SK-N-SH (cell line): Measurements from ENCODE around the gene LGSN. TPM values are rescaled to one million over a fixed set of nuclear protein-coding genes. Genes with fewer than 3 reads are reported as not detected.

Experiments used
- CTCF ChIA-PET: fragments of 300-600, 350-600 bp; formaldehyde crosslinking; extraction: SDS; loops from one replicate; lab custom pipeline; 2021; lab: Yijun Ruan, JAX
- POLR2A ChIA-PET: fragments of 350-600 bp; sonication (Branson Sonifier 250); formaldehyde crosslinking; extraction: SDS; loops from one replicate; lab custom pipeline; 2020; ENCODE audit warnings: antibody characterized with exemption, inconsistent platforms; lab: Yijun Ruan, JAX
- DNase-seq: peaks from one replicate; pipeline ENCODE4 v3.0.0; 2012
- H2AFZ ChIP-seq: fragments of 200-600 bp; sonication (generic); 2 replicates; pipeline ENCODE4 v1.8.1; 2016; ENCODE audit warnings: antibody characterized with exemption, mild to moderate bottlenecking, low read depth
- H3F3A ChIP-seq: fragments of 200-600 bp; sonication (generic); replicated peaks from 2 replicates; pipeline ENCODE3; 2016; ENCODE audit warnings: antibody characterized with exemption, mild to moderate bottlenecking; ENCODE audit not compliant: insufficient read depth
- H3K27ac ChIP-seq, 2 experiments: fragments of 200-500 bp in 1 of 2; fragments of 200-600 bp in 1 of 2; sonication (Bioruptor generic) in 1 of 2; sonication (generic), shearing (Covaris generic) in 1 of 2; 2 replicates each; pipeline versions ENCODE4 v1.5.1 to v1.6.1; 2014 to 2016; ENCODE audit warnings: low read depth in 2 of 2, inconsistent platforms in 1 of 2, low read length in 1 of 2, mild to moderate bottlenecking in 1 of 2, mixed read lengths in 1 of 2
- H3K27me3 ChIP-seq: fragments of 200-600 bp; sonication (generic), shearing (Covaris generic); 2 replicates; pipeline ENCODE4 v1.6.1; 2016; ENCODE audit warnings: mixed run types; ENCODE audit not compliant: insufficient read depth
- H3K36me3 ChIP-seq, 2 experiments: fragments of 200-500 bp in 1 of 2; fragments of 200-600 bp in 1 of 2; sonication (Bioruptor generic) in 1 of 2; sonication (generic) in 1 of 2; replicated peaks in 1 of 2; 2 replicates each; pipeline versions ENCODE3 to v1.5.1; 2014 to 2016; ENCODE audit warnings: low read length in 1 of 2, mild to moderate bottlenecking in 1 of 2; ENCODE audit not compliant: insufficient read depth in 2 of 2, control insufficient read depth in 1 of 2
- H3K4me1 ChIP-seq, 2 experiments: fragments of 200-500 bp in 1 of 2; fragments of 200-600 bp in 1 of 2; sonication (Bioruptor generic) in 1 of 2; sonication (generic), shearing (Covaris generic) in 1 of 2; 2 replicates each; pipeline versions ENCODE4 v1.5.1 to v1.6.1; 2014 to 2016; ENCODE audit warnings: low read depth in 1 of 2, low read length in 1 of 2, mixed run types in 1 of 2; ENCODE audit not compliant: insufficient read depth in 2 of 2, control insufficient read depth in 1 of 2
- H3K4me2 ChIP-seq: fragments of 200-600 bp; sonication (generic), shearing (Covaris generic); 2 replicates; pipeline ENCODE4 v1.6.1; 2017; ENCODE audit warnings: mixed run types
- H3K4me3 ChIP-seq, 2 experiments: fragments of 200-500 bp in 1 of 2; fragments of 200-600 bp in 1 of 2; sonication (Bioruptor generic) in 1 of 2; sonication (generic), shearing (Covaris generic) in 1 of 2; 2 replicates each; pipeline versions ENCODE4 v1.5.1 to v1.8.1; 2014 to 2016; ENCODE audit warnings: low read depth in 2 of 2, inconsistent platforms in 1 of 2, low read length in 1 of 2, mild to moderate bottlenecking in 1 of 2, mixed read lengths in 1 of 2, moderate library complexity in 1 of 2
- H3K79me2 ChIP-seq: fragments of 200-600 bp; sonication (generic); 2 replicates; pipeline ENCODE4 v1.8.1; 2017; ENCODE audit warnings: mild to moderate bottlenecking; ENCODE audit not compliant: insufficient read depth
- H3K9ac ChIP-seq: fragments of 200-600 bp; sonication (generic); 2 replicates; pipeline ENCODE4 v1.6.1; 2017; ENCODE audit warnings: mixed run types
- H3K9me2 ChIP-seq: fragments of 200-600 bp; sonication (generic); 2 replicates; pipeline ENCODE4 v1.6.1; 2017; ENCODE audit warnings: mixed run types
- H3K9me3 ChIP-seq: fragments of 200-600 bp; sonication (generic); 2 replicates; pipeline ENCODE4 v1.6.1; 2017; ENCODE audit warnings: mixed run types, mild to moderate bottlenecking, moderate library complexity
- H4K20me1 ChIP-seq: fragments of 200-600 bp; sonication (generic); 2 replicates; pipeline ENCODE4 v1.6.1; 2017; ENCODE audit warnings: mild to moderate bottlenecking, mixed run types; ENCODE audit not compliant: insufficient read depth
- CHD2 ChIP-seq: fragments of 150-350 bp; IDR thresholded peaks from 2 replicates; pipeline ENCODE4 v1.6.1; 2018; ENCODE audit warnings: low read length; ENCODE audit not compliant: partially characterized antibody
- CTCF ChIP-seq: fragments of 200-600 bp; sonication (generic); IDR thresholded peaks from 2 replicates; pipeline ENCODE4 v1.6.1; 2017; ENCODE audit warnings: antibody characterized with exemption, mild to moderate bottlenecking, moderate library complexity
- ELF1 ChIP-seq: IDR thresholded peaks from 2 replicates; pipeline ENCODE4 v1.4.0; 2012
- EZH2phosphoT487 ChIP-seq: fragments of 200-600 bp; sonication (generic); IDR thresholded peaks from 2 replicates; pipeline ENCODE4 v1.6.1; 2017; ENCODE audit warnings: low read depth, mixed run types, mild to moderate bottlenecking, antibody characterized with exemption, moderate library complexity, borderline replicate concordance
- FOSL2 ChIP-seq: IDR thresholded peaks from 2 replicates; pipeline ENCODE4 v1.4.0; 2012; ENCODE audit warnings: low read depth, mild to moderate bottlenecking, moderate library complexity, borderline replicate concordance
- FOXJ3 ChIP-seq: sonication (generic); formaldehyde crosslinking; IDR thresholded peaks from 2 replicates; pipeline ENCODE4 v1.5.1; 2020; ENCODE audit warnings: mild to moderate bottlenecking, missing genetic modification reagents
- FOXM1 ChIP-seq: IDR thresholded peaks from 2 replicates; pipeline ENCODE4 v1.4.0; 2012; ENCODE audit warnings: low read depth, mild to moderate bottlenecking
- IRF3 ChIP-seq: fragments of 150-350 bp; IDR thresholded peaks from 2 replicates; pipeline ENCODE4 v1.6.1; 2016; ENCODE audit warnings: mild to moderate bottlenecking, low read depth, low read length
- MAX ChIP-seq: IDR thresholded peaks from 2 replicates; pipeline ENCODE4 v1.4.0; 2012; ENCODE audit warnings: low read depth
- MXI1 ChIP-seq: IDR thresholded peaks from 2 replicates; pipeline ENCODE4 v1.6.1; 2012; ENCODE audit warnings: mild to moderate bottlenecking, low read depth, low read length, improper control_type of control experiment
- PBX3 ChIP-seq: IDR thresholded peaks from 2 replicates; pipeline ENCODE4; 2012
- REST ChIP-seq: IDR thresholded peaks from 2 replicates; pipeline ENCODE4 v1.6.1; 2012; ENCODE audit warnings: mild to moderate bottlenecking, low read depth, low read length, moderate library complexity
- RFX5 ChIP-seq: IDR thresholded peaks from 2 replicates; pipeline ENCODE4 v1.6.1; 2012; ENCODE audit warnings: mild to moderate bottlenecking, improper control_type of control experiment, low read length
- SIN3A ChIP-seq: IDR thresholded peaks from 2 replicates; pipeline ENCODE4 v1.6.1; 2012; ENCODE audit warnings: low read depth, mild to moderate bottlenecking, low read length, moderate library complexity, borderline replicate concordance
- SMC3 ChIP-seq: IDR thresholded peaks from 2 replicates; pipeline ENCODE4 v1.6.1; 2012; ENCODE audit warnings: low read depth, low read length, improper control_type of control experiment
- TCF12 ChIP-seq: IDR thresholded peaks from 2 replicates; pipeline ENCODE4 v1.4.0; 2012
- TEAD4 ChIP-seq: IDR thresholded peaks from 2 replicates; pipeline ENCODE4 v1.4.0; 2012; ENCODE audit warnings: mild to moderate bottlenecking, borderline replicate concordance; ENCODE audit not compliant: insufficient read depth
- USF2 ChIP-seq: fragments of 150-350 bp; IDR thresholded peaks from 2 replicates; pipeline ENCODE4 v1.6.1; 2017; ENCODE audit warnings: antibody characterized with exemption, low read length, low read depth, borderline replicate concordance
- YY1 ChIP-seq: IDR thresholded peaks from 2 replicates; pipeline ENCODE4 v1.4.0; 2012; ENCODE audit warnings: low read depth, mild to moderate bottlenecking
- WGBS: methylation state at CpG from one replicate; pipeline ENCODE4 v1.1.6; 2017; ENCODE audit warnings: low lambda C conversion rate; 5-methylcytosine and 5-hydroxymethylcytosine counted together
- polyA plus RNA-seq, 3 experiments: library from polyadenylated mRNA; depleted of rRNA; stranded (reverse); fragments of >200 nt; gene quantifications; 2 replicates each; pipeline ENCODE4 v1.2.3, GENCODE V29; 2012

LGSN gene
- polyA plus RNA-seq, 1 of the 3 experiments (the other 2 are of a cell fraction) = not detected

GRCh38 chr6:63317641-63318040 lies 2.1 kb downstream of the LGSN start:
- H3F3A ChIP-seq = no peaks in the 10 kb centered on the region
- no peak overlapping the region for H3K9ac ChIP-seq
- no peak overlapping the region for H3K4me3 ChIP-seq
- H3K4me2 ChIP-seq = no peak overlapping the region
- DNase-seq = no peak
- H3K9me2 ChIP-seq = no peaks in the 10 kb centered on the region
- H3K9me3 ChIP-seq = no peaks in the 10 kb centered on the region
- no peaks in the 10 kb centered on the region; a peak in 1 of 4 replicates for H3K4me1 ChIP-seq
- no peak for TF ChIP-seq IRF3
- no peak for TF ChIP-seq FOXM1
- TF ChIP-seq TCF12 = no peak
- no peak for TF ChIP-seq SIN3A
- TF ChIP-seq FOSL2 = no peak
- no peak for TF ChIP-seq SMC3
- TF ChIP-seq EZH2phosphoT487 = no peak
- no peak for TF ChIP-seq ELF1
- no peak for TF ChIP-seq TEAD4
- TF ChIP-seq YY1 = no peak
- no peak for TF ChIP-seq PBX3
- no peak for TF ChIP-seq USF2
- no peak for TF ChIP-seq RFX5
- no peak for TF ChIP-seq CHD2
- TF ChIP-seq FOXJ3 (CRISPR knock-in tag) = no peak
- TF ChIP-seq REST = no peak
- no peak for TF ChIP-seq MAX
- TF ChIP-seq MXI1 = no peak
- no peak for TF ChIP-seq CTCF
- no peaks in the 10 kb centered on the region for H3K79me2 ChIP-seq
- ChIA-PET POLR2A (no interaction called here), CTCF (interaction anchor here (1.1 kb wide), 1 partner anchor 447 kb away, joined by 4 read pairs; no protein-coding TSS in a partner anchor)
- H4K20me1 ChIP-seq = no peaks in the 10 kb centered on the region
- no peak overlapping the region for H2AFZ ChIP-seq
- no peaks in the 10 kb centered on the region for H3K27me3 ChIP-seq
- H3K36me3 ChIP-seq = no peaks in the 10 kb centered on the region
- 20% methylated on average over 1 of the region's 1 CpG for WGBS
- H3K27ac ChIP-seq = no peak overlapping the region
